NCI-H2196 treated with DMSO at 0.1 percent for 48 hours (cell line): ENCODE measurements around the gene GIGYF2.
"Not testable (repeated sequence)": the region's sequence is repeated elsewhere in the genome, so short reads cannot be mapped to it uniquely, and the experiment has no call there.

Source experiments
- DNase-seq: peaks from one replicate; lab custom pipeline; 2025; ENCODE audit not compliant: unreplicated experiment; lab: John Stamatoyannopoulos, UW

The GIGYF2 gene

GRCh38 chr2:232810444-232810843 is 113.3 kb downstream of the GIGYF2 start:
- no peak for DNase-seq

DNA sequence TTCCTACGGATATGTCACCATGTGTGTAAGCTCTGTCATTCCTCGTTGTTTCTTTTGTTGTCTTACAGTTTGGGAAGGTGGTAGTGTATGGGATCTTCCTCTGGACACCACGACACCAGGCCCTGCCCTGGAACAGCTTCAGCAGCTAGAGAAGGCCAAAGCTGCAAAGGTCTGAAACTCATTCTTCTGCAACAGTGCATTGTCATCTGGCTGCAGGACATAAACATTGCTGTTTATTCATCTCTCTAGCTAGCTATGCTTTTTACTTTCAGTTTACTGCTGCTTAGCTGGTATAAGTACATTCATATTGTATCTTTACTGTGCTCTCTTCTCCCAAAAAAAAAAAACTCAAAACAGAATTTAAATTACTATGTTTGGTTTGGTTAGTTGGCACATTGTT is 118.4 kb downstream of the GIGYF2 start:
- DNase-seq, result no peak

GRCh38 chr2:232816657-232817056 is 119.5 kb downstream of the GIGYF2 start:
- no peak for DNase-seq

GRCh38 chr2:232817756-232818155 is 120.6 kb downstream of the GIGYF2 start:
- no peak for DNase-seq

DNA sequence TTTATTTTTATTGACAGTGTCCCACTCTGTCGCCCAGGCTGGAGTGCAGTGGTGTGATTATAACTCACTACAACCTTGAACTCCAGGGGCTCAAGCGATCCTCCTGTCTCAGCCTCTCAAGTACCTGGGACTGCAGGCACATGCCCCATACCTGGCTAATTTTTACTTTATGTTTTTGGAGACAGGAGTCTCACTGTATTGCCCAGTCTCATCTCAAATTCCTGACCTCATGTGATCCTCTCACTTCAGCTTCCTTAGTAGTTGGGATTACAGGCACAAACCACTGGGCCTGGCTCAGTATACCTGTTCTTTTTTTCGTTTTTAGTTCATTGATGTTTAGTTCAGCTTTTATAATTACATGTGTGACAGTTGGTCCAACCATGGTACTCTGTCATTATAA is 132.9 kb downstream of the GIGYF2 start:
- no peak for DNase-seq

- no peak for DNase-seq
Measured at GRCh38 chr2:232831496-232831895, 134.4 kb downstream of the GIGYF2 start.

DNA sequence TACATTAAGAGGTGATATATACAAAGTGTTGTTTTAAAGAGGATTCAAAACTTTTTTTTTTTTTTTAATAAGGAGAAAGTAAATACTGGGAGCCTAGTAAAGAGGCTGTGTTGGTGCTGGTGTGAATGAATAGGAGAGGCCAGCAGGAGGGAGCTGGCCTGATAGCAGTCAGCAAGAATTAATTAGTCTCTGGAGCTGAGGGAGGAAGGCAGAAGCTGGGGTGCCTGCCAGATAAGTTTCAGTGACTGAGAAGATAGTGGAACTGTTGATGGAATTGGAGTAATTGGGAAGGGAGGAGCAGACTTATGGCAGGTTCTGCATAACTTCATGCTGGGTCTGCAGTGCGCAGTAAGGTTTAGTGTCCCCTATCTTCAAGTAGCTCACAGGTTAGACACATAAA is 136.7 kb downstream of the GIGYF2 start:
- DNase-seq, result no peak

DNA sequence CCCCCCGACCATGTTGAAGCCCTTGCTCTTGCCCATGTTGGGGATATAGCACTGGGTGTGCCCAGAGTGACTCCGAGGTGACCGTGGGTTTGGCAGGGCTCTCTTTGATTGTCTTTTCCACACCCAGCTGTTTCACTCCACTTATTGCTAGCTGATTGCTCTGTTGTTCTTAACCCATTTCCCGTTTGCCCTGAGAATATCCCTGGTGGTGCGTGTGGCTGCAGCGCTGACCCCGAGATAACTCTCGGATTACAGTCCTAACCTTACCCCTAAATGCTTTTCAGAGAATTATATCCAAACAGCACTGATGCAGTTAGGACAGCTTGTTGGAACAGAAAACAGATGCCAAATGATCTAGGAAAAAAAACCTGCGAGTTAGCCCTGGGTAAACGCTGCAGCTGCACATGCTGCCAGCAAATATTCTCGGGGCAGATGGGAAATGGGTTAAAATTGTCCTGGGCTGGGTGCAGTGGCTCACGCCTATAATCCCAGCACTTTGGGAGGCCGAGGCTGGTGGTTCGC is 138.6 kb downstream of the GIGYF2 start:
- no peak for DNase-seq

DNA sequence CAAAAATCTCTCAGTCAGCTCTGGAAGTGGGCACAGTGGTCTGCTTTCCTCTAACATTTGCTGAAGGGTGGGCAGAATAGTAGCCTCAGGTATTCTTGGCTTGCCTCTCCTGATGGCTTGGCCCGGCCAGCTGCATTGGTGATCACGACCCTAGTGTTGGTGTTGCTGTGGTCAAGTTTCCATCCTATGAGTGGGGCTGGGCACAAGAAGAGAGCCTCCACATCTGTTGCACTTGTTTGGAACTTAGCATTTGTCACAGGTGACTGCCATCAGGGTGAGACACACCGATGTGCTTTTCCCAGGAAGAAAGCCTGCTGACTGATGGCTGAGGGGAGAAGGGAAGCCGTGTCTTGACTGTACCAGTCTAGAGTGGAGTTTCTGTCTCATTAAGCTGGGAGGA is 139.8 kb downstream of the GIGYF2 start:
- DNase-seq, result no peak

DNA sequence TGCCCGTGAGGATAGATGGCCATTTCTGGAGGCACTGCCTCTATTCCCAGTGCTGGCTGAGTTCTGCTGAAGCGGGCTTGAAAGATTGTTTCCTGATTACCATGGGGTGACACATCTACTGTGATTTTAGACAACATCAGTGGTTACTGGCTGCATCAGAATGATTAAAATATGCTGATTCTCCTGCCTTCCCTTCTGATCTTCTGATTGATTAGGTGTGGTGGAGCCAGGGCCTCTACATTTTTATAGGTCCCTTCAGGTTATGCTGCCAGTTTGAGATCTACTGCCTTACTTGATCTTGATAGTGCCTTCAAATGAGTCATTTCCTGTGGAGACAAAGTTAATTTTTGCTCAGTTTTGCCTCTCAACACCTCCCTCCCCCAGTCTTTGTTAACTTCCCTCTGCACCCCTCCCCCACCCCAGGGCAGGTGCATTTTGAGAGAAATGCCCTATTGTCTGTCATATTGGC is 141.3 kb downstream of the GIGYF2 start:
- DNase-seq, result no peak

- no peak for DNase-seq
Measured at GRCh38 chr2:232839411-232840079, 142.4 kb downstream of the GIGYF2 start.

DNA sequence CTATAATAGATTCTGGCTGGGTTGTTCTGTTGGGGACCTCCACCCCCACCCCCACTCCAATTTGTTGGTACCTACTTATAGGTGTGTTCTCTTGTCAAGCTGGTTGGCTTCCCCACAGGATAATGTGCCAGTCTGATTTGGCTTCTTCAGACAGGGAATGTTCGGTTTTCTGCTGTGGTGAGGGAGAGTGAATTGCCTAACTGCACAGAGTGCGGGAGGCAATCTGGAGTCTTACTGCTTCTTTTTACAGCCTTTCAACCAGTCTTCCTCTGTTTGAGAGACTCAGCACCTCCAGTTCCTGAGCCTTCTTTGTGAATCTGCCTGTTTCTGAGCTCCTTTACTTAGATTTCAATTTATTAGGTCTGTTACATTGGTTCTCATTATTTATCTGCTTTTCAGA is 145.6 kb downstream of the GIGYF2 start:
- no peak for DNase-seq

DNA sequence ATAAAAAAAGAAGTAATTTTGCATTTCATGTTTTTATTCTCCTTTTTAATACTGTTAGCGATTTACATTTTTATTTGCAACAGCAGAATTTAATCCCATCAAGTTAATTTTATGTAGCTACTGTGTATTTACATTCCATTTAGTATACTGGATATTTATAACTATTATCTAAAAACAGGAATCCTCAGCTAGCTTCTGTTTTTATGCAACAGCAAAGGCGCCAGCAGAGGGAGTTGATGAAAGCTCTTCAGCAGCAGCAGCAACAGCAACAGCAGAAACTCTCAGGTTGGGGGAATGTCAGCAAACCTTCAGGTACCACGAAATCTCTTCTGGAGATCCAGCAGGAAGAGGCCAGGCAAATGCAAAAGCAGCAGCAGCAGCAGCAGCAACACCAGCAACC is 146.7 kb downstream of the GIGYF2 start:
- no peak for DNase-seq

GRCh38 chr2:232846055-232846454 is 148.9 kb downstream of the GIGYF2 start:
- DNase-seq, result no peak

- no peak for DNase-seq
Measured at GRCh38 chr2:232850039-232850438, 152.9 kb downstream of the GIGYF2 start.

GRCh38 chr2:232852081-232852480 is 154.9 kb downstream of the GIGYF2 start:
- DNase-seq, result not testable (repeated sequence)

DNA sequence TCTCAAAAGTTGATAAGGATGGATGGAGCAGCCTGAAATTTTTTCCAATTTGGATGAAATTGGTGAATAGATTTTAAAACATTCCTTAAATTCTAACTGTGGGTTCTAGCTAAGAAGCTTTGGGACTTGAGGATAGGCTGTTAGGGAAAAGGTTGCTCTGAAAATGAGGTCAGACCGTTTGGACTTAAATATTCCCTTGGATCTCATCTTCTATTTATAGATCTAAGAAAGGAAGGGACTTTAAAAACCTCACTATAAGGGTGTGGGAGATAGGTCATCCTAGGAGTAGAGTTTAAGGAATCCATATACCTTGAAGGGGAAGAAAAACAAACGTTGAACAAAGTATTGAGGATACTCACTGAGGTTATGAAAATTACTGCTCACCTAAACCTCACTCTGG is 155.5 kb downstream of the GIGYF2 start:
- no peak for DNase-seq

DNA sequence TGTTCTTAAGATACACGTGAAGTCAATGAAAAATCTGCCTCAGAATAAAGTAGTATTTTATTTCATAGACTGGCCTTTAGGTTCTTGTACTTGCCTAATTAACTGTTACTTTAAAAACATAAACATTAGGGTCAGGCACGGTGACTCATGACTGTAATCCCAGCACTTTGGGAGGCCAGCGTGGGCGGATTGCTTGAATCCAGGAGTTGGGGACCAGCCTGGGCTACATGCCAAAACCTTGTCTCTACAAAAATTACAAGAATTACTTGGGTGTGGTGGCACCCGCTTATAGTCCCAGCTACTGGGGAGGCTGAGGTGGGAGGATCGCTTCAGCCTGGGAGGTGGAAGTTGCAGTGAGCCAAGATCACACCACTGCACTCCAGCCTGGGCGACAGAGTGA is 157.0 kb downstream of the GIGYF2 start:
- no peak for DNase-seq

DNA sequence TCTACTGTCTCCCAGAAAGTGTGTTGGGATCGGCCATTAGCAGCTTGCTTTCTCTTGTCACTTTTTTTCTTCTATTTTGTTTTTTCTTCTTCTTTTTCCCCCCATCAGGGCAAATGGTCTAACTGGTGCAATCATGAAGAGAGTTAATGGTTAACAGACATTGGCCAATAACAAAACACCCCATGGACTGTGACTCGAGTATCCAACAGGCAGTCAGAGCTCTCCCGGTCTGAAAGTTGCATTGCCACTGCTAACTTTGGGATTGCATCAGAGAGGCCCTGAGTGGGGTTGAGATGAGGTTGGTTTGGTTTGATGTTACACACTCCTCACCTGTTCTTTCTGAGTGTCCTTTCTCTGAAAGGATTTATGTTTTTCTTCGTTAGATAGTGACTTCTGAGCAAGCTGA is 160.0 kb downstream of the GIGYF2 start:
- DNase-seq, result no peak

DNA sequence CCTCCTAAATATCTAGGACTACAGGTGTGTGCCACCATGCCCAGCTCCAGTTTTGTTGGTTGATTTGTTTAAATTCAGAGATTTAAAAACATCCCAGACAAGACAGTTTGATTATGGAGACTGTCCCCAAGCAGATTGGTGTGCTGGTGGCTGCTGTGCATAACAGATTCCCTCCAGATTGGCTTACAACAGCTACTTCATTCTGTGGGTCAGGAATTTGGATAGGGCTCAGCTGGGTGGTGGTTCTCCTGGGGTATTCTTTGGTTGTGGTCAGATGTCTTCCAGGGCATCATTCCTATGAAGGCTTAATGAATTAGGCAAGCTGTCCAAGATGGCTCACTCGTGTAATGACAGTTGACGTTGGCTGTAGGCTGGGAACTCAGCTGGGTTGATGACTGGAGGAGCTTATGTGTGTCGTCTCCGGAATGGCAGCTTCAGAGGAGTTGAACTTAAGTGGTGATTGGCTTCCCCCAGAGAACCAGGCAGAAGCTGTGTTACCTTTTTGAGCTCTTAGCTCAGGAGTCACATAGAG is 162.3 kb downstream of the GIGYF2 start:
- no peak for DNase-seq

- no peak for DNase-seq
Measured at GRCh38 chr2:232860593-232861241, 163.6 kb downstream of the GIGYF2 start.

GRCh38 chr2:232861353-232861752 is 164.2 kb downstream of the GIGYF2 start:
- no peak for DNase-seq
